ENCODE results near the gene TAF4. TPM values are rescaled to one million over a fixed set of nuclear protein-coding genes. Genes with fewer than 3 reads are reported as not detected.

The TAF4 gene
- total and polyA plus RNA-seq, 2 of the 13 experiments (the other 11 are each of a cell fraction or from before 2014, with no cell fraction given), result 5.9 to 12.0 TPM

GRCh38 chr20:61951695-61952533 is 113.8 kb downstream of the TAF4 start (continued):
- 0 out of 2 replicates have a peak, but pooled peaks have one; percentile 65 for TF ChIP-seq PRDM10 (CRISPR knock-in tag; IDR thresholded peaks at IDR 0.05; ENCODE audit: low read depth)
- TF ChIP-seq SMARCC2 (IDR thresholded peaks at IDR 0.05), result no peak
- peak; percentile 98 for TF ChIP-seq ZBTB49 (CRISPR knock-in tag; IDR thresholded peaks at IDR 0.05; ENCODE audit: borderline replicate concordance)
- no peak for TF ChIP-seq ARNT (IDR thresholded peaks at IDR 0.05)
- no peak for TF ChIP-seq RBFOX2 (IDR thresholded peaks at IDR 0.05; ENCODE audit: low read depth, low read length)
- TF ChIP-seq GABPA (IDR thresholded peaks at IDR 0.05; ENCODE audit: low read depth, low read length), result no peak
- no peak for TF ChIP-seq GABPA (CRISPR knock-in tag; IDR thresholded peaks at IDR 0.05; ENCODE audit: low read depth)
- TF ChIP-seq ZNF3 (CRISPR knock-in tag; IDR thresholded peaks at IDR 0.05), result peak; percentile 24; the same call in 1 of the 2 replicates
- peak; percentile 94 for TF ChIP-seq PITX1 (CRISPR knock-in tag; IDR thresholded peaks at IDR 0.05)
- peak; percentile 100 for TF ChIP-seq MTERF4 (CRISPR knock-in tag; IDR thresholded peaks at IDR 0.05)
- TF ChIP-seq ZFP91 (CRISPR knock-in tag; IDR thresholded peaks at IDR 0.05; ENCODE audit: borderline replicate concordance), result peak; percentile 65
- TF ChIP-seq ELF4 (CRISPR knock-in tag; IDR thresholded peaks at IDR 0.05; ENCODE audit: borderline replicate concordance), result peak; percentile 73; the same call in 1 of the 2 replicates
- TF ChIP-seq RNF219 (CRISPR knock-in tag; IDR thresholded peaks at IDR 0.05), result no peak; the same call in 1 of the 2 replicates
- no peak for TF ChIP-seq BRF2 (CRISPR knock-in tag; IDR thresholded peaks at IDR 0.05)
- no peak for TF ChIP-seq ZFP62 (CRISPR knock-in tag; IDR thresholded peaks at IDR 0.05)
- peak; percentile 95; the same call in 1 of the 2 replicates for TF ChIP-seq GPN1 (CRISPR knock-in tag; IDR thresholded peaks at IDR 0.05; ENCODE audit: borderline replicate concordance)

Measured in HepG2 (cell line).